Dedifferentiated amniotic fluid mesenchymal stem cell (primary cell): ENCODE results near the gene PPP2R5E.
"Not testable (repeated sequence)": the region's sequence is repeated elsewhere in the genome, so short reads cannot be mapped to it uniquely, and the experiment has no call there.

Experiments used
- DNase-seq: peaks from one replicate; pipeline ENCODE4 v3.0.0-alpha.2; 2016; ENCODE audit errors: extremely low spot score

PPP2R5E gene

GRCh38 chr14:63543000-63543825 lies at the start of gene PPP2R5E:
Gene PPP2R5E (minus strand): TSS chr14:63543377. CDS start chr14:63539685, 3,692 bp downstream.
- DNase-seq = peak; percentile 99

DNA sequence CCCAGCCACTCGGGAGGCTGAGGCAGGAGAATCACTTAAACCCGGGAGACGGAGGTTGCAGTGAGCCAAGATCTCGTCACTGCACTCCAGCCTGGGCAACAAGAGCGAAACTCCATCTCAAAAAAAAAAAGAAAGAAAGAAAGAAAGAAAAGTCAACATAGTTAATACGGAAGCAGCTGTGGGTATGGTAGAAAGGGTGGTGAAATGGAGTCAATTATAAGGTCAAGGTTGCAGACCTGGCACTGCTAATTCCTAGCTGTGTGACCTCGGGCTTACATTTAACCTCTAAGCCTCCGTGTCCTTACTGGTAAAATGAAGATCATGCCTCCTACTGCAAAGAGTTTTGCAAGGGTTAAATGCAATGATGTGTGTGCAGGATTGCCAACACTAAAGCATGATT lies 39.9 kb upstream of the PPP2R5E start:
- DNase-seq = not testable (repeated sequence)

GRCh38 chr14:63581491-63581890 lies 38.3 kb upstream of the PPP2R5E start:
- DNase-seq = no peak

- DNase-seq = no peak
Observed at GRCh38 chr14:63578300-63578699, 35.1 kb upstream of the PPP2R5E start.

DNA sequence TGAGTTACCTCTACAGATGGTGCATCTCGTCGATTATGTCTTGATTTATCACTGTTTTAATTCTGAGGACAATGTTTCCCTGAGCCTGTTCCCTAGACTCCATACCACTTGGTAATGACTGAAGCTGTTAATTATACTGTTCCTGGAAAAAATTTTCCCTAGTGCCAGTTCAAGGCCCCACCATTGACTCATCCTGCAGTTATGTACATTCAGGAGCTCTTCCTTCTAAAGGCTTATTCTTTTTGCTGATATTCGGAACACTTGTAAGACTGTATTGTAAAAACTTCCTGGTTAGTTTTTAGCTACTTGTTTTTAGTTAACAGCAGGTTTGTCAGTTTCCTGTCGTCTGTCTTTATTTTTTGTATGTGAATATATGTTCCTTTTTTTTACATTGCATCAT lies 30.4 kb upstream of the PPP2R5E start:
- DNase-seq = no peak

DNA sequence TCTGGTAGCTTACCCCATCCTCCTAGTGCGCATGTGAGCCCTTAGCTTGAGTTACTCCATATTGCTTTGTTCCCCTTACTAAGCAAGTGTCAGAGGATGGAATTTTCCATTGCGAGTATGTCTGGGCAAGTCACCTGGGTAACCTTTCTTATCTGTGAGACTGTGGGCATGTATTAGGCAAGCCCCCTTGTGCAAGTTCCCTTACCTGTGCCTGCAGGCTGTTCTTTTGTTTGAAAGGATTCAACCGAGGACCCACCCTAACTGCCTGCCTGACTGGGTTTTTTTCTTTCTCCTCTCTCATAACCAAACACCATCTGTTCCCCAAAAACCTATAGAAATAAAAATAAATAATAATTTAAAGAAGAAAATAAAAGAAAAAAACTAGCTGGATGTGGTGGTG lies 22.3 kb upstream of the PPP2R5E start:
- no peak for DNase-seq

- no peak for DNase-seq
Observed at GRCh38 chr14:63564318-63564717, 21.1 kb upstream of the PPP2R5E start.

DNA sequence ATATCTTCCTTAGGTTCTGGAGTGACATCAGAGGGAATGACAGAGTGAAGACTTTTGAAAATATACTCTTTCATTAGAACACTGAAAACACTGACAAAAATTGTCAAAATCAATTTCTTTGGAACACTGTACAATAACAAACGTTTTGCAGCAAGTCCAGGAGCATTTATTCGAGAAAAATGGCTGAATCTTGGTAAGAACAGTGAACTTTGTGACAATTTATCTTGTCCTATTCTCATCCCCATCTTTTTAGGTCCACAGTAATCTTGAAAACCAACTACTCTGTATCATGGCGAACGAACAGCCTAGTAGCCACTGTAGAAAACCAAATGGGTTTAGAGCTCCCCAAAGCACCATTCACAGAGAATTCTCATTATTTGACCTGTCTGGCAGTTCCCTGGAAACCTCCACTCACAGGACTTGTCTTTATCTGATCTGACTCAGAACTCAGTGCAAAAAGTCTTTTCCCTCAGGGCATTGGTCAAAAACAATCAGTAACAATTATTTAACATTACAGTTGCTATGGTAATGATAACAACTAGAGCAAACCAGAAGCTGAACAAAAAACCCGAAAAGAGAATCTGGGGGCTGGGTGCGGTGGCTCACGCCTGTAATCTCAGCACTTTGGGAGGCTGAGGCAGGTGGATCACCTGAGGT lies 20.3 kb upstream of the PPP2R5E start:
- DNase-seq = peak; percentile 42

DNA sequence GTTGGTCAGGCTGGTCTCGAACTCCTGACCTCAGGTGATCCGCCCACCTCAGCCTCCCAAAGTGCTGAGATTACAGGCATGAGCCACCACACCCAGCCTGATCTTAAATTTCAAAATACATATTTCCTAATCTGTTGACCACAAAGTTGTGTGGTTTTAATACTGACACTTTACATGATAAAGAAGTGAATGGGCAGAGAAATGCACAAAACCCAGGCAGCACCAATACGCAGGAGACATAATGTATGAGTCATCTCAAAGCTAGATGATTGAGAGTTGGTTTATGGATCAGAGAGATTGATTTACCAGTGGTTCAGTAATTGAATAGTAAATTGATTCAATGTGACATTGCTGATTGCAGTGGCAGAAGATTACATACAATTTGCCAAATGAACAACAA lies 19.2 kb upstream of the PPP2R5E start:
- no peak for DNase-seq

DNA sequence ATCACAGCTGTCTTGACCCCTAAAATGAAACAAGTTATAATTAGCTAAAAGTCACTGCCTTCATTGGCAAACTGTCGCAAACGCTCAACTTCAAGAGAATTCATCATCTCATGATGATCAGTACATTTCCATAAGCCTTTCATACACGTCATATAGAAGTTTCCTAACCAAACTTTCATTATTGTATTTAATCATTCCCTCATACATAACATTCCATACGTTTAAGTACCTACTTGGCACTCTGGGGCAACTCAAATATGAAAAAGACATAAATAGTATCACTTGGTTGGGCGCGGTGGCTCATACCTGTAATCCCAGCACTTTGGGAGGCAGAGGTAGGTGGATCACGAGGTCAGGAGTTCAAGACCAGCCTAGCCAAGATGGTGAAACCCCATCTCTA lies 12.4 kb upstream of the PPP2R5E start:
- no peak for DNase-seq

DNA sequence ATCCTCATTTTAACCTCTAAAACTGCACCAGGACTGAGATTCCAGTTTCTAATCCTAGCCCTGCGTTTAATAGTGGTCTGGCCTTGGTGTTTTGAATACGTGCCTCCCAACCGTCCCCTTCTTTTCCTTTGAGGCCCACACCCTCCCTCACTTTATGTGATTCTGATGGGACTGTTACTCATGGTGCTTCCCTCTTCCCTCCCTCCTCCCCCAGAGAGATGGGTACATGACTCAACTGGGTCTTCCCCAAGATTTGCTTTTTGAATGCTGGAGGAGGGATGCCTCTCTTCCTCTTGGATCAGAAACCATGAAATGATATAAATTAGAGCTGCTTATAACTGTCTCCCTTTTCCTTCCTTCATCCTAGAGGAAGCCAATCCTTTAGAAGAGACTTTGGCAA lies 8.2 kb upstream of the PPP2R5E start:
- no peak for DNase-seq

GRCh38 chr14:63547798-63548335 lies 4.7 kb upstream of the PPP2R5E start:
- no peak for DNase-seq

- no peak for DNase-seq
Observed at GRCh38 chr14:63545431-63545830, 2.3 kb upstream of the PPP2R5E start.

- no peak for DNase-seq
Observed at GRCh38 chr14:63544591-63545299, 1.6 kb upstream of the PPP2R5E start.

DNA sequence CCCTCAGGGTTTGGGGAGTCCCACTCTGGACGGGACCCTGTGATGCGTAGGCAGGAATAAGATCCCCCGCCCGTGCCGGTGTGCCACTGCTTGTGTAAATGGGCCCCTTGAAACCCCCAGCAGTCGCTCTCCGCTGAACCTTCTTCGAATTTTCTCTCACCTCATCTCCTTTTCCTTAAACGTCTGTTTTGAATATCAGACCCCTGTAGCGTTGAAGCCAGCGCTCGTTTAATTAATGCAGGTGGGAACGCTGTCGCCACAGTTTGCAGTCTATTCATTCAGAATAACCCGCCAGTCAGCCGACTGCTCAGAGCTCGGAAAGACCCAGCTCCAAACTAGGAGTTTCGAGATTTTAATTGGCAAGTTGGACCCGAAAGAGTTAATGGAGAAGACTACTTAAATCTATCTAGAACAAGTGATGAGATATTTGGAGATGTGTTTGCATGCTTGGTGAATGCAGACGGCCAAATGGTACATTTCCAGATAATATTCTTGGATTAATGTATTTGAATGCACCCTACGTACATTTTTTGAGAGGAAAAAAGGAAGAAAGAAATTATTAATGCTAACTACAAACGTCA lies 739 bp upstream of the PPP2R5E start:
- DNase-seq = no peak

GRCh38 chr14:63542231-63542999 lies 762 bp downstream of the PPP2R5E start:
- no peak for DNase-seq

GRCh38 chr14:63535918-63536317 lies 7.3 kb downstream of the PPP2R5E start:
- no peak for DNase-seq

DNA sequence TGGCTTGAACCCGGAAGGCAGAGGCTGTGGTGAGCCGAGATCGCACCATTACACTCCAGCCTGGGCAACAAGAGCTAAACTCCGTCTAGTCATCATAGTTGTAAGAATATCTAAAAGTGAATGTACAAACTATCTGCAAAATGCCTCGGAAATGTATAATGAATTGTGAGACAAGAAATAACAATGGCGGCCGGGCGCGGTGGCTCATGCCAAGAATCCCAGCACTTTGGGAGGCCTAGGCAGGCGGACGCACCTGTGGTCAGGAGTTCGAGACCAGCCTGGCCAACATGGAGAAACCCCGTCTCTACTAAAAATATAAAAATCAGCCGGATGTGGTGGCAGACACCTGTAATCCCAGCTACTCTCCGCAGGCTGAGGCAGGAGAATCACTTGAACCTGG lies 9.7 kb downstream of the PPP2R5E start:
- DNase-seq = no peak

DNA sequence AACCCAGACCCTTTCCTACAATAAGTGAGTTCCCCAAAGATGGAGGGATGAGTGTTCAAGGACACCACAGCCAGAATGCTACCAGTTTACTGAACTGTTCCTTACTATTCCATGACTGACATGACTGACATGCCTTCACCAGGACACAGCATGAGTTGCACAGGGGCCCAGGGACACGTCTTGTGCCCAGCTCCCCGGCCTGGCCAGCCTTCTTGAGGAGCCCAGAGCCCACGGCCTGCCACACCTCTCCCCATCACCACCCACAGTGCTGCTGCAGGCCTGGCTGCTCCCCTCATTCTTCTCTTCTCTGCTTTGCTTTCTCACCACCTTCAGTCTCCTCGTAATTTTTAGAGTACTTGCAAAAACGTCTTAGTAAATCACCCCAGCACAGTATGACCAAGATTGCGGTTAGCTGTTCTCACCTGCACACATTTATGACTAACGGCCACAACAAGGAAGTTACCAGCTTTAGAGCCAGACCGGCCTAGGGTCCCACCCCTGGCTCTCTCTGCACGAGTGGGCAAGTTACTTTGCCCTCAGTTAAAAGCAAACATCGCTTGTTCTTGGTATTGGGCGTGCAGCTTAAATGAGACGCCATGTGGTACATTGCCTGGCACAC lies 18.5 kb downstream of the PPP2R5E start:
- DNase-seq = no peak

DNA sequence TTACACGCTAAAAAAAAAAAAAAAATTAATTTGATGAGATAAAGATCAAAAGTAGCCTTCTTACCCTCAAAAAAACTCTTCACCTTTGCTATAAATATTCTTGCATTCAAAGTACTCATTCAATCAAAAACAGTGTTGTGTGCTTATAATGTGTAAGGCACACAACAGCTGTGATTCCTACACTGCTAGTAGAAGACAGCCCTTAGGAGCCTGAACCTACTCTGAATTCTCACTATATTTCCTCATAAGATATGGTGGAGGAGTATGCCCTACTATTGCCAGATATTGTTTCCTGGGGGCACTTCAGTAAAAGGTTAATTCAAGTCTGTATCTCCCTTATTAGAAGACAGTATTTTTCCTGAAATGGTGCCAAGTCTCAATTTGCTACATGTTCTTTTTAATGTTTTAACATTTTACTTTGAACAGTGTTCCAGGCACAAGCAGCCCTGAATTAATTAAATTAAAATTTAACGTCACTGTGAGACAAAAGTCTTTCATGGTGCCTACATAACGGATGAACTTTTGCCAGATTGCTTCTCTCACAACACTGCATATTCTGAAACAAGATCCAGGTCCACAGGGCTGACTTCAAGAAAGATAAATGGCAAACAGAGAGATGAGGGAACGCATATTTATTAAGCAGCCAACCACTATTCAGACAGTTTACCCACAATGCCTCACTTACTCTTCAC lies 19.3 kb downstream of the PPP2R5E start:
- DNase-seq = no peak
